ENCODE results near the gene NME3. TPM values are rescaled to one million over a fixed set of nuclear protein-coding genes. Genes with fewer than 3 reads are reported as not detected.

The NME3 gene
- total and polyA plus RNA-seq, 2 of the 4 experiments (the other 2 are of a cell fraction): 12.7 to 41.2 TPM

- H2BK20ac ChIP-seq (ENCODE audit: low read depth, low read length): no peak overlapping the region
- ChIA-PET CTCF (no interaction called here), POLR2A (ENCODE audit: unreplicated experiment) (no interaction called here)
- H2BK5ac ChIP-seq (ENCODE audit: low read depth, low read length, poor library complexity, severe bottlenecking): no peak overlapping the region
- H4K20me1 ChIP-seq (ENCODE audit: insufficient read depth, low read length): peaks cover 38% of the 10 kb centered on the region
- no peak overlapping the region for H4K91ac ChIP-seq (ENCODE audit: insufficient read depth, low read depth, low read length)
- no peak overlapping the region for H3K23ac ChIP-seq (ENCODE audit: low read depth, low read length)
- H3K4me1 ChIP-seq (ENCODE audit: control insufficient read depth, insufficient read depth, low read length): no peaks in the 10 kb centered on the region; the same call in 1 of the 2 replicates
- peak overlapping the region; percentile 52 for H2AK9ac ChIP-seq (replicated peaks; ENCODE audit: low read depth, low read length, poor library complexity)
- H2BK15ac ChIP-seq (ENCODE audit: low read depth, low read length): no peak overlapping the region
- H3K4ac ChIP-seq (ENCODE audit: low read depth, low read length): no peak overlapping the region
- H3K27ac ChIP-seq (ENCODE audit: insufficient read depth, low read length): no peak overlapping the region
- intact Hi-C loops (cut with micrococcal nuclease): no loop called here
- H3K9ac ChIP-seq (ENCODE audit: low read depth, low read length): no peak overlapping the region
- dilution Hi-C loops (cut with HindIII; ENCODE audit: low sequenced_read_pairs, unreplicated experiment): no loop called here
- H3K4me2 ChIP-seq (ENCODE audit: low read depth, low read length): no peak overlapping the region
- H3K27me3 ChIP-seq (ENCODE audit: control insufficient read depth, insufficient read depth, low read length): no peaks in the 10 kb centered on the region
- H3K79me1 ChIP-seq (ENCODE audit: low read depth in 1 of 2, low read length in 2 of 2): peaks cover 12 to 44% of the 10 kb centered on the region in 2 experiments
- H2AFZ ChIP-seq (replicated peaks; ENCODE audit: low read length, poor library complexity): no peak overlapping the region
- no peak overlapping the region for H3K56ac ChIP-seq (ENCODE audit: extremely low read depth, insufficient read depth, low read length)
- H2BK120ac ChIP-seq (ENCODE audit: low read depth, low read length): no peak overlapping the region
- no peaks in the 10 kb centered on the region for H3K9me3 ChIP-seq (ENCODE audit: control insufficient read depth, insufficient read depth, low read length)
- H3K18ac ChIP-seq (ENCODE audit: low read depth, low read length): no peak overlapping the region
- DNase-seq (no peak), ATAC-seq (ENCODE audit: low read depth) (no peak)
- WGBS, 2 experiments (ENCODE audit: extremely low coverage in 2 of 2, insufficient read length in 1 of 2): 93% methylated on average over 19 of the region's 51 CpGs; no CpG with 5 or more reads in 1 of the 2 experiments
- peaks cover 4% of the 10 kb centered on the region; the same call in 1 of the 2 replicates for H3K9me1 ChIP-seq (ENCODE audit: insufficient read depth, low read length)
- no peak overlapping the region for H4K5ac ChIP-seq (ENCODE audit: low read depth, low read length)
- no TSS peak for BruUV-seq (replicated peaks)
- H4K8ac ChIP-seq (ENCODE audit: low read depth in 2 of 2, low read length in 2 of 2): no peak overlapping the region
- in situ Hi-C loops (cut with MboI; ENCODE audit: low sequenced_read_pairs): no loop called here
- TF ChIP-seq SMC3 (IDR thresholded peaks at IDR 0.05; ENCODE audit: low read depth, low read length) (no peak), NFE2L2 (IDR thresholded peaks at IDR 0.05; ENCODE audit: low read depth, low read length) (no peak)
- H2AK5ac ChIP-seq (ENCODE audit: low read depth, low read length): no peak overlapping the region
- H3K36me3 ChIP-seq (ENCODE audit: control insufficient read depth, insufficient read depth, low read length): peaks cover 30% of the 10 kb centered on the region
- H3K14ac ChIP-seq (replicated peaks; ENCODE audit: low read depth, low read length): no peak overlapping the region
- H3K4me3 ChIP-seq (ENCODE audit: insufficient read depth, low read depth, low read length): no peak overlapping the region
These were observed 15.1 kb upstream of the NME3 start for GRCh38 chr16:1786242-1787055.
